RKO (cell line): ENCODE data around the gene CTNNBL1.
"Not testable (repeated sequence)": the region's sequence is repeated elsewhere in the genome, so short reads cannot be mapped to it uniquely, and the experiment has no call there.

ENCODE experiments used
- DNase-seq: peaks from one replicate; pipeline ENCODE4 v3.0.0-alpha.2; 2016; ENCODE audit warnings: low spot score

Gene CTNNBL1

DNA sequence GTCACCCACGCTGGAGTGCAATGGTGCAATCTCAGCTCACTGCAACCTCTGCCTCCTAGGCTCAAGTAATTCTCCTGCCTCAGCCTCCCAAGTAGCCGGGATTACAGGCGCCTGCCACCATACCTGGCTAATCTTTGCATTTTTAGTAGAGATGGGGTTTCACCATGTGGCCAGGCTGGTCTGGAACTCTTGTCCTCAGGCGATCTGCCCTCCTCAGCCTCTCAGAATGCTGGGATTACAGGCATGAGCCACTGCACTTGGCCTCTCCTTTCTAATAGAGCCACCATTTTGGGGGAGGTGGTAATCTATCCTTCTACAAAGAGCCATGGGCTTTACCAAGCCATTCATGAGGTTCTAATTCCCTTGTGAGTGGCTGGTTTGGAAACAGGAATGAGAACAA is 14.1 kb upstream of the CTNNBL1 start:
- not testable (repeated sequence) for DNase-seq

GRCh38 chr20:37680420-37680819 is 13.4 kb upstream of the CTNNBL1 start:
- peak; percentile 49 for DNase-seq

DNA sequence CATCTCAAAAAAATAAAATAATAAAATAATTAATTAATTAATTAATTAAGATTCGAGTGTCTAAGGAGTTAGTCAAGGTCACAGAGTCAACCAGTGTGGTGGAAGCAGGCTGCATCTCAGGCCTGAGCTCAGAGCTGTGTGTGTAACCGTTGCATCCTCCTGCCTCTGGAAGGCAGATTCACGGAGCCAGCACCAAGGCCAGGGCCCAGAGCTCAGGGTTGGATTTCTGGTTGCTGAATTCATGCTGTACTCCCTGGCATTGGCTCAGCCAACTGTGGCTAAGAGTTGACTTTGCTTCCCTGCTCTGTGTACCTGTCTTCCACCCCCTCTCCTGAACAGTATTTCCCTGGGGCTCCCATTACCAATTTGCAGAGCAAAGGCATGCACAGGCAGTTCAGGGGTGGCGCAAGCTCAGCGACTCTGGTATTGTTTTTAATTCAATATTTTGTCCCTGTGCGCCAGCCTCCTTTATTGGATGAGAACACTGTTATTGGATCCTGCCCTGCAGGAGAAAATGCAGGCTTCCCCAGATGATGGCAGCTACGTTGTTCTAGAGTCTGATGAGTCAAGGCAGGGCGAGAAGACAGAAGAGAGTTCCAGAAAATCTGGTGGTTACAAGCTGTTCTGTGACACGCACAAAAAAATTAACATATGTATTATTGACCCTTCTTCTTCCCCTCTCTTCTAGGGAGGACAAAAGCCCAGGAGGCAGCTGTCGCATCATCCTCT is 12.3 kb upstream of the CTNNBL1 start:
- DNase-seq, result no peak

- not testable (repeated sequence) for DNase-seq
These were observed 10.7 kb upstream of the CTNNBL1 start for GRCh38 chr20:37683146-37683545.

- peak; percentile 39 for DNase-seq
These were observed 6.9 kb upstream of the CTNNBL1 start for GRCh38 chr20:37686762-37687477.

- no peak for DNase-seq
These were observed 6.4 kb upstream of the CTNNBL1 start for GRCh38 chr20:37687478-37687805.

DNA sequence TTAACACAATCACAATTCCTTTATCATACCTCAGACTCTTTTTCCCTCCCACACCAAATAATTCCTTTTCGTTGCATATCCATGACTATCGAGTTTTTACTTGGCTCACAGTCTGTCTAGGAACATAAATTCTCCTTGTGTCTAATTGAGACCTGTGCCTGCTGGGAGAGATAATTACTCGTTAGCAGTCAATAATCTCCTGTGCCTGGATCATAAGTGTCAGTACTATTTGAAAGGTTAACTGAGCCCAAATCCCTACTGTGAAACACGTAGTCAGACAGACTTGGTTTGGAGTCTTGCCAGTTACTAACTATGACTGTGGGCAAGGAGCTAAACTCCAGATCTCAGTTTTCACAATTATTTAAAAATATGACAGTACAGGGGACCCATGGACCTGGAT is 5.7 kb upstream of the CTNNBL1 start:
- DNase-seq, result no peak

- peak; percentile 21 for DNase-seq
These were observed 3.0 kb upstream of the CTNNBL1 start for GRCh38 chr20:37690626-37691369.

- DNase-seq, result no peak
These were observed 1.2 kb upstream of the CTNNBL1 start for GRCh38 chr20:37692459-37693166.

- peak; percentile 27 for DNase-seq
These were observed 592 bp upstream of the CTNNBL1 start for GRCh38 chr20:37693242-37693634.

DNA sequence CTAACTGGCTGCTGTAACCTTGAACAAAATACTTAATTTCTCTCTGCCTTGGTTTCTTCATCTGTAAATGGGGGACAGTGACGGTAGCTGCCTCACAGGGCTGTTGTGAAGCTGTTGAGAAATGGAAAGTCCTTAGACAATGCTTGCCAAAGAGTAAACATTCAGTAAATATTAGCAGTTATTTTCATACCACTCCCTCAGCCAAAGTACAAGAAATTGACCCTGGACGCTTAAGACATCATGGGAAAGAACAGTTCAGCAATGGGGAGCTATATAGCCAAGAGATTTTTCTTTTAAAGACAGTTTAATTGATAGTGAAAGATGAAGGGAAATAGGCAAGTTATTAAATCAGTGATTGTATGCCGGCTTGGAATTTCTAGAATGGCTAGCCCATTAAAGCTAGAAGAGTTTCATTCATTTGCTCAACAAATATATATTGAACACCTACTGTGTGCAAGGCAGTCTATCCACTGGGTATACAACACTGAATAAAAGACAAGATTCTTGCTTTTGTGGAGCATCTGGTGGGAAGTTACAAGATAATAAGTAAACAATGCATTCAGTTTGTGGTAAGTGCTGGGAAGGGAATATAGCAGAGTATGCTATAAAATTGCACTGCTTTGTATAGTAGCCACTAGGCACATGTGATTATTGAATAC is 2.0 kb downstream of the CTNNBL1 start:
- no peak for DNase-seq

- no peak for DNase-seq
These were observed 3.5 kb downstream of the CTNNBL1 start for GRCh38 chr20:37697314-37697713.

DNA sequence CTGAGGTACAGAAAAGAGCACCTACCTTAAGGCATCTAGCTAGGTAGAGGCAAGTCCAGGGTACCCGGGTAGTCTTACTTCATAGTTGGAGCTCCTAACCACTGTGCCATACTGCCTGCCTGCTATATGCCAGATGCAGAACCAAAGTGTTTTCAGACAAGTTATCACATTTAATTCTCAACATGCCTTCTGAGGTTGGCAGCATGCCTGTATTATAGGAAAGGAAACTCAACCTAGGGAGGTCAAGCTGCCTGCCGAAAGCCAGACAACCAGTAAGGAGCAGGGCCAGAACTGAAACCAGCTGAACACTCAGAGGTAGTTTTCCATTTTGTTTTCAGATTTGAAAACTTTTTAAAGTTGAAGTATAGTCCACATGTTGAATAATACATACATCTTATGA is 5.4 kb downstream of the CTNNBL1 start:
- DNase-seq, result no peak

DNA sequence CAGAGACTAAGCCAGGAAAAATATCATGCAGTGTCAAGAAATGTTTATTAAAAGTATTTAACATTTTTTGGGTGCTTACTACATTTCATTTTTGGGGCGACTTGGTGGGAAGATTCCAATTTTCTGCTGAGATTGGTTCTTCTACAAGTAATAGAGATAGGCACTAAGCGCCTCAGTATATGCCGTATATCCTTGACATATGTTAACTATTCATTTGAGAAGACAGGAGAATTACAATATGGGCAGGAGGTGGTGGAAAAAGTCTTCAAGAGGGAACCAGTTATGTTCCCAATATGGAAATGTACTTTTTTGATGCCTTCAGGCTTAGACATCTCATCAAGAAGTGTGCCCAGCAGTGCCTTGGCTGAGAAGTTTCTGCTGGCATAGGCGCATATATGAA is 6.5 kb downstream of the CTNNBL1 start:
- no peak for DNase-seq

DNA sequence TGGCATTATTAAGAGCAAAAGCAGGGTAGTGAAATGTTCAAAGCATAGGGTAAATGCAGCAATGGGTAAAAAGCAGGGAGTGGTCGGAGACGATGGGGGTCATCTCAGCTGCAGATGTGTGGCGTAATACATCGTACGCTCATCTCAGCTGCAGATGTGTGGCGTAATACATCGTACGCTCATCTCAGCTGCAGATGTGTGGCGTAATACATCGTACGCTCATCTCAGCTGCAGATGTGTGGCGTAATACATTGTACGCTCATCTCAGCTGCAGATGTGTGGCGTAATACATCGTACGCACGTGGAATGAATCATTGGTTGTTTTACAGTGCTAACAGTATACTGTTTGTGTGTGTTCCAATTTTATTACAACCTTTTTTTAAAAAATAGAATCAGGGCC is 7.8 kb downstream of the CTNNBL1 start:
- DNase-seq, result peak; percentile 56

DNA sequence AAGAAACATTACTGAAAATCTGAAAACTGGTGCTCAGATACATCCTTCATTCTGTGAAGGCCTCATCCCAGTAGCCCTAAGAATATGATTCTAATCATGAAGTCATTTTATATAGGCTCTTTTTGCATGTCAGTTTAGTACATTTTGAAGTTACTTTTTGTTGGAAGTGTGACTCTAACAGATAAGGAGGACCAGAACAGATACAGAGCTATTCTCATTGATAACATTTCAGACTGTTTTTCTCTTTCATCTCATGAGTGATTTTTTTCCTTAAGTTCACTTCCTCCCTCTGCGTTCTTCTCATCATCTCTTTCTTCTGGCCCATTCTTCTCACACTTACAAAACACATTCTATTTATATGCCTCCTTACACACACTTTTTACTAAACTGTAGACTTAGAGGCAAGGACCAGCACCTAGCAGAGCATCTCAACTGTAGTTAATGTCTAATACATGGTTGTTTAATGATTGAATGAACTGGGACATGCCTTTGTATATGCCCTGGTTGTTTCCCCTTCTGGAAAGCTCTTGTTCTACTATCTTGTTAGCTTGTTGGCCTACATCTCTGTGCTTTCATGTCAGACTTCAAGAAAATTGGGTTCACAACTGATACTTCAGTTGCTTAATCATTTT is 8.7 kb downstream of the CTNNBL1 start:
- no peak for DNase-seq

DNA sequence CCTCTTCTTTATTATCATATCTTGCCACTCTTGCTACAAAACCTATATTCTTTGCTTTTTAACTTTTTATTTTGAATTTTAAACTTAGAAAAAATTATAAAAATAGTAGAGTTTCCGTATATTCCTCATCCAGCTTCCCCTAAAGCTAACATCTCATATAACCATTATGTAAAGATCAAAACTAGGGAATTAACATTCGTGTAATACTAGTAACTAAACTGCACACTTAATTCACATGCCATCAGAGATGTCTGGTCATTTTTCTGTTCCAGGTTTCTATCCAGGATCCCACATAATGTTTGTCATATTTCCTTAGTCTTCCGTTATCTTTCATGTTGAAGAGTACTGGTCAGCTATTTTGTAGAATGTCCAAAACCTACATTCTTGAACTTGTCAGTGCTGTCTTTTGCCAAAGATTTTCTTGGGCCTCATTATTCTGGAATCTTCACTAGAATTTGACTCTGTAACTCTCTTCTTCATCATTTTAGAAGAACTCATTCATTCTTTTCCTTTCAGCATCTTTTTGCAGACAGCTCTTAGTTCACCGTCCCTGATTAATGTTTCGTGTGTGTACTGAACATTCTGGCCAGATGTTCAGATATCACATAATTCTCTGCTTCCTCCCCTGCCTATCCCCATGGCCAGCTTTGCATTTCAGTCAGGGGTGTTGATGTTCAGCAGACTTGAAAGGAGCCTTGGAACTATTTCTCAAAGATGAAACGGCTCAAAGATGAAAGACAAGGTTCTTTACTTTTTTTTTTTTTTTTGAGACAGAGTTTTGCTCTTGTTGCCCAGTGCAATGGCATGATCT is 9.4 kb downstream of the CTNNBL1 start:
- no peak for DNase-seq

DNA sequence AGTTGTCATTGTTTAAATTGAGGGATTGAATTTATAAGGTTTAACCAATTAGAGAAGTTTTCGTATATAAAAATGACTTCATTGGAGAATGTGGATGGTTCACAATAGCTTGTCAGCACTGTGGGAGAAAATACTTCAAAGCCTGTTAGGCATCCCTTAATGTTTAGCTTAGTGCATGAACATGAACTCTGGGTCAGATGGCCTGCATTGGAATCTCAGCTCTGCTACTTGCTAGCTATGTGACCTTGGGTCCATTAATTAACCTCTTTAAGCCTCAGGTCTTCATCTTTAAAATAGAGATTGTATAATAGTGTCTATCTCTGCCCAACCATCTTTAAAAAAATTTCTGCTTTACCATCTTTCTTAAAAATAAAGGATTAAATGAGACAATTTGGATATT is 11.1 kb downstream of the CTNNBL1 start:
- DNase-seq, result no peak

DNA sequence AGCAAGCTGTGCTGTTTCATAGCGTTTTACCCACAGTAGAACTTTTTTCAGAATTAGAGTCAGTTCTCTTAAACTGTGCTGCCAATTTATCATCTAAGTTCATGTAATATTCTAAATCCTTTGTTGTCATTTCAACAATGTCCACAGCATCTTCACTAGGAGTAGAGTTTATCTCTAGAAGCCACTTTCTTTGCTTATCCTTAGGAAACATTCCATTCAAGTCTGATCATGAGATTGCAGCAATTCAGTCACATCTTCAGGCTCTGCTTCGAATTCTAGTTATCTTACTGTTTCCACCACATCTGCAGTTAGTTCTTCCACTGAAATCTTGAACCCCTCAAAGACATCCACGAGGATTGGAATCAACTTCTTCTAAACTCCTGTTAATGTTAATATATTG is 12.5 kb downstream of the CTNNBL1 start:
- DNase-seq, result no peak

DNA sequence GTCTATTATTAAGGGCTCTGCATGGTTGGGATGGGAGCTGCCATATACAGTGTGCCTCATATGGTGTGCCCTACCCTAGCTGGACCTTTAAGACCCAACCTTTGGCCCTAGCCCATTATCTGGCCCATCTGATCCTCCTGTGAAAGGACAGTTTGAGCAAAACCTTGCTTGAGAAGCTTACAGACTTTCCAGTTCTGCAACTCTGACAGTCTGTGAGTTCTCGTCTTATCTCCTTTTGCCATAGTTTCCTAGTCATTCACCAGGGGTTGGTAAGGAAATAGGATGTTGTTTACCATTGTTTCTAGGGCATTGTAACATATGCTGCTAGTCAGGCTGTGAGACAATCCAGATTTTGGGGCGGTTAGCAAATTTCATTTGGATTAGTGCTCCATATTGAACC is 17.2 kb downstream of the CTNNBL1 start:
- DNase-seq, result no peak
